ENCODE data around the gene SRGAP3. TPM values are rescaled to one million over a fixed set of nuclear protein-coding genes. Genes with fewer than 3 reads are reported as not detected.

SRGAP3 gene
- total and polyA plus RNA-seq, 4 donors: 1.2 to 32.8 (median 7.3) TPM

- Histone ChIP-seq H3K9me3 (ENCODE audit: control insufficient read depth in 4 of 4, insufficient read depth in 3 of 4, low read length in 3 of 4) (no peaks in the 10 kb centered on the region), H3K27ac (ENCODE audit: low read depth in 1 of 2, low read length in 1 of 2) (no peak overlapping the region), H3K9ac (ENCODE audit: insufficient read depth in 1 of 2, low read length in 2 of 2) (no peak overlapping the region), H3K4me1 (ENCODE audit: control insufficient read depth in 5 of 5, insufficient read depth in 5 of 5, low read length in 5 of 5) (peaks cover 0 to 25% (median 12%) of the 10 kb centered on the region in 5 donors), H3K4me3 (no peak overlapping the region), H3K27me3 (ENCODE audit: control insufficient read depth in 3 of 3, insufficient read depth in 3 of 3, low read length in 2 of 3) (no peaks in the 10 kb centered on the region), H3K36me3 (ENCODE audit: control insufficient read depth in 4 of 4, insufficient read depth in 4 of 4, low read length in 4 of 4) (peaks cover 0 to 25% (median 11%) of the 10 kb centered on the region in 4 donors)
- ATAC-seq (ENCODE audit: insufficient read depth, low FRiP score): no peak
- WGBS, 2 donors: 92 to 96% methylated on average over 15 of the region's 15 CpGs
- no peak for TF ChIP-seq CTCF (IDR thresholded peaks at IDR 0.05; ENCODE audit: control extremely low read depth, extremely low read depth)
- no peak for DNase-seq
Measured at GRCh38 chr3:8994226-8994625, 255.2 kb downstream of the SRGAP3 start.

DNA sequence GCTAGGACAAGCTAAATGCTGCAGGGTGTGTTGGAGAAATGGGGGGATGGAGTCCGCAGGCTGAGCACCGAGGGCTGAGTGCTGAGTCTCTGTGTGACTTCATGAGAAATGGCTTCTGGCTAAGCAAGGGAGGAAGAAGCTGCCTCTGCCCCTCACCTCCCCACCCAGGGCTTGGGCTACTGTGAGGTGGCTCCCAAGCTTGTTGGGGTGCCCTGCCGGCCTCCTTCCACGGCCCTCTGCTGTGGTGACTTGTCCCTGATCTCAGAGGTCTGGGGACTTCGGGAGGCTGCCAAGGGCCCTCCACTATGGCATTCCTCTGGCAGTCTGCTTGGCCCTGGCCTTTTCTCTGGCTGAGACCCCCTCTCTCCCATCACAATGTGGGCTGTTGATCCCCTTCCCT, 256.1 kb downstream of the SRGAP3 start:
- no peak overlapping the region for H3K27ac ChIP-seq (ENCODE audit: low read depth in 1 of 2, low read length in 1 of 2)
- no peak for TF ChIP-seq CTCF (IDR thresholded peaks at IDR 0.05; ENCODE audit: control extremely low read depth, extremely low read depth)
- H3K4me1 ChIP-seq (ENCODE audit: control insufficient read depth in 5 of 5, insufficient read depth in 5 of 5, low read length in 5 of 5): peaks cover 0 to 25% (median 17%) of the 10 kb centered on the region in 5 donors
- H3K27me3 ChIP-seq (ENCODE audit: control insufficient read depth in 3 of 3, insufficient read depth in 3 of 3, low read length in 2 of 3): no peaks in the 10 kb centered on the region
- no peaks in the 10 kb centered on the region for H3K9me3 ChIP-seq (ENCODE audit: control insufficient read depth in 4 of 4, insufficient read depth in 3 of 4, low read length in 3 of 4)
- H3K36me3 ChIP-seq (ENCODE audit: control insufficient read depth in 4 of 4, insufficient read depth in 4 of 4, low read length in 4 of 4): peaks cover 0 to 22% (median 10%) of the 10 kb centered on the region in 4 donors
- no peak overlapping the region for H3K9ac ChIP-seq (ENCODE audit: insufficient read depth in 1 of 2, low read length in 2 of 2)
- WGBS, 2 donors: 90 to 95% methylated on average over 5 of the region's 5 CpGs
- no peak for ATAC-seq (ENCODE audit: insufficient read depth, low FRiP score)
- no peak for DNase-seq
- no peak overlapping the region for H3K4me3 ChIP-seq

DNA sequence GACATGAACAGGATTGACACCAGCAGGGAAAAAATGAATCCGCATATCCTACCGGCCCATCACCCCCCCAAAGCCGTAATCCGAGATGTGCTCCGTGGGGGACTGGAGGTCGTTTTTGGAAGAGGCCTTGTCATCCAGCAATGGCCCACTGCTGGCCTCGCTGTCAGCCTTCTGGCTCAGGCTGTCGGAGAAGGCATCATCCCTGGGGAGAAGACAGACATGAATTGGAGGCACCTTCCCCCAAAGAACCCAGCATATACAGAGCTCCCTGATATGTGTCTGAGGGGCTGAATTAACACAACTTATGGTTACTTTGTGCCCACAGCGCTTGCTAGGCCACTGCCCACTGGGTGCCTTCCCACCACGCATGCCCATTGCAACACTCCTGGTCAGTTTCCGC, 256.6 kb downstream of the SRGAP3 start:
- ATAC-seq (ENCODE audit: insufficient read depth, low FRiP score) (no peak), DNase-seq (no peak)
- H3K4me3 ChIP-seq: no peak overlapping the region
- WGBS, 2 donors: 83 to 84% methylated on average over 11 of the region's 11 CpGs
- H3K9ac ChIP-seq (ENCODE audit: insufficient read depth in 1 of 2, low read length in 2 of 2): no peak overlapping the region
- H3K36me3 ChIP-seq (ENCODE audit: control insufficient read depth in 4 of 4, insufficient read depth in 4 of 4, low read length in 4 of 4): peaks cover 0 to 22% (median 10%) of the 10 kb centered on the region in 4 donors
- H3K9me3 ChIP-seq (ENCODE audit: control insufficient read depth in 4 of 4, insufficient read depth in 3 of 4, low read length in 3 of 4): no peaks in the 10 kb centered on the region
- H3K27me3 ChIP-seq (ENCODE audit: control insufficient read depth in 3 of 3, insufficient read depth in 3 of 3, low read length in 2 of 3): no peaks in the 10 kb centered on the region
- no peak for TF ChIP-seq CTCF (IDR thresholded peaks at IDR 0.05; ENCODE audit: control extremely low read depth, extremely low read depth)
- no peak overlapping the region for H3K27ac ChIP-seq (ENCODE audit: low read depth in 1 of 2, low read length in 1 of 2)
- peaks cover 0 to 28% (median 22%) of the 10 kb centered on the region in 5 donors for H3K4me1 ChIP-seq (ENCODE audit: control insufficient read depth in 5 of 5, insufficient read depth in 5 of 5, low read length in 5 of 5)

DNA sequence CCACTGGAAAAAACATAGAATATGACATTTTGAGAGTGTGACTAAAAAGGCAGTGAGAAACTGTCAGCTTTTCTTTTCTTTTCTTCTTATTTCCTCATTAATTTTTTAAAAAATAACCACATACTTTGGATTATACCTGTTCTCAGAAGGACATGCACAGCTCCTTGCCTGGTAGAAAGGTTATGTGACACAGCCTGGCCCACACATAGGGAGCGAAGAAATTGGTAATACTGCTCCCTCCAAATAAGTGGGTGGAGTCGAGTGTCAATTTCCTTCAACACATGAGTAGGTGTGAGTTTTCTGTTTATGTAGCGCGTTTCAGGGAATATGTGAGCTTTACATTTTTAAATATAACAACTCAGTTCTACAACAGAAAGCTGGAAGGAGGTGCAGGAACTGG, 257.2 kb downstream of the SRGAP3 start:
- no peaks in the 10 kb centered on the region for H3K9me3 ChIP-seq (ENCODE audit: control insufficient read depth in 4 of 4, insufficient read depth in 3 of 4, low read length in 3 of 4)
- H3K4me3 ChIP-seq: no peak overlapping the region
- peaks cover 0 to 26% (median 24%) of the 10 kb centered on the region in 5 donors for H3K4me1 ChIP-seq (ENCODE audit: control insufficient read depth in 5 of 5, insufficient read depth in 5 of 5, low read length in 5 of 5)
- WGBS, 2 donors: 84 to 94% methylated on average over 4 of the region's 4 CpGs
- H3K9ac ChIP-seq (ENCODE audit: insufficient read depth in 1 of 2, low read length in 2 of 2): no peak overlapping the region
- H3K27me3 ChIP-seq (ENCODE audit: control insufficient read depth in 3 of 3, insufficient read depth in 3 of 3, low read length in 2 of 3): no peaks in the 10 kb centered on the region
- DNase-seq (no peak), ATAC-seq (ENCODE audit: insufficient read depth, low FRiP score) (no peak)
- TF ChIP-seq CTCF (IDR thresholded peaks at IDR 0.05; ENCODE audit: control extremely low read depth, extremely low read depth): no peak
- H3K36me3 ChIP-seq (ENCODE audit: control insufficient read depth in 4 of 4, insufficient read depth in 4 of 4, low read length in 4 of 4): peaks cover 0 to 22% (median 10%) of the 10 kb centered on the region in 4 donors
- H3K27ac ChIP-seq (ENCODE audit: low read depth in 1 of 2, low read length in 1 of 2): no peak overlapping the region

Data from lung (tissue), 12 donors.